Astrocyte (in vitro differentiated cells and primary cell): ENCODE data around the gene GRPEL2.

Experiments
- CTCF ChIP-seq: IDR thresholded peaks from 2 replicates; pipeline ENCODE4 v1.5.1; 2011; ENCODE audit warnings: low read depth, mild to moderate bottlenecking, inconsistent platforms, low read length, moderate library complexity; ENCODE audit not compliant: insufficient read depth
- EZH2 ChIP-seq: IDR thresholded peaks from 2 replicates; pipeline ENCODE4 v1.6.1; 2012; ENCODE audit warnings: mild to moderate bottlenecking, low read length, inconsistent platforms; ENCODE audit not compliant: insufficient read depth

- TF ChIP-seq CTCF (no peak), EZH2 (no peak)
Observed at GRCh38 chr5:149333711-149334443, 11.4 kb upstream of the GRPEL2 start.
